LNCAP (cell line): ENCODE measurements around the gene NT5C3A.

Experiments
- CTCF ChIP-seq: fragments of 450-650 bp; IDR thresholded peaks from 2 replicates; pipeline ENCODE4 v1.5.1; 2017; ENCODE audit warnings: mild to moderate bottlenecking

NT5C3A gene

DNA sequence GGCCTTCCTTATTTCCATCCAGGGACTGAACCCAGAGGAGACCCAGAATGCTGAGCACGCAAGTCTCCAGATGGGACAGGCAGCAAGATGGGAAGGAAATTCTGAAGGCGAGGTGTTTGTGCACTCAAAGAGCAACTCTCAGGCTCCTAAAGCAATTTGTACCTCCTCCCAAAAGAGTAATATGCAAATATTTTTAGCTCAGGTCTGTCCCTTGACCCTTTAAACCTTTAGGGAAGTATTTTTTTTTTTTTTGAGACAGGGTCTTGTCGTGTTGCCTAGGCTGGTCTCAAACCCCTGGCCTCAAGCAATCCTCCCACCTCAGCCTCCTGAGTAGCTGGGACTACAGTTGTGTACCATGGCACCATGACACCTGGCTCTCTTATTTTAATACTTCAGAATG is 38.2 kb upstream of the NT5C3A start:
- no peak for TF ChIP-seq CTCF

DNA sequence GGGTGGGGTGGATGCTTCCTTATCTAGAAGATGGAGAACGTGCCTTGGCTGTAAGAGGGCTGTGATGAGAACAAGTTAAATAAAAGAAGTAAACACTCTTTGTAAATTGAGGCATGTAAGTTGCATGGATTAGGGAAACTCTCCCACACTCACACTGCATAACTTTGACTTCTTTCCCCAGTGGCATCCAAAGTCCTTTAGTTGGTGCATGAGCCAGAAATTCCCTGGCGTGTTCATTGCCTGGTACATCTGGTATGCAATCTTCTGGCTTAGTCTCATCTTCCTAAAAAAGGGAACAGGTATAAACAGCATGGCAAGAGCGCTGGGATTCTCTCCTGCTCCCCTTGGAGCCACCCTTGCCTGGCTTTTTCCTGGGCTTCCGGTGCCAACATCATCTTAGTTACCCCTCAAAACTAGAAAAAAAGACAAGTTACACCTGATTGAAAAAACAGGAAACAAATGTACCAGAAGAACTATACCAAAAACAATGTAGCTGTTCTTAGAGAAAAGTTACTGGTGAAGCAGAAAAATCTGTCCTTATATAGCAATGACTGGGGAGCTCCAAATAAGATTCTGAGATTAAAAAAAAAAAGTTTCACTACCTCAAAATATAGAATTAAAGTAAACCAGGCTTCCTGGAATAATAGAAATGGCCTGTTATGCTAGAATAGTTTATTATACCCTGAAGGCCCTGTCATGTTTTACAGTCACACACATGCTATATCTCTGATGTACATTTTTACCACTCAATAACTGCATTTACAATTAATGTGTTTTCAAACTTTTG is 36.8 kb upstream of the NT5C3A start:
- no peak for TF ChIP-seq CTCF

DNA sequence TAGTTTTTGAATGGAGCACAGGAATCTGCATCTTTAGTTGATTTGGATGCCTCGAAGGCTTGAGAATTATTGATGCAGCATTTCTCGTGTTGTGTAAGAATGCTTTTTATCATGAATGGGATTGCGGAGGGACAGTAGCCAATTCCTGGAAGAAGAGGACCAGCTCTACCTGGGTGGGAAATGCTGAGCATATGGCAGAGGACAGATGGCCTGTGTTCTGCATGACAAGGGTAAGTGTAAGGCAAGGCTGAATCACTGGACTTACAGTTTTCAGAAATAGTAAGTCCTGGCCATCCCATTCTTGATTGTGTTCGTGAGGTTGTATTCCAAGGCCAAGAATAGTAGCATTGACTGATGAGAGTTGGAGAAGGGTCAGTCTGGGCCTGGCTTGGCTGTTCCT is 30.7 kb upstream of the NT5C3A start:
- TF ChIP-seq CTCF, result no peak

DNA sequence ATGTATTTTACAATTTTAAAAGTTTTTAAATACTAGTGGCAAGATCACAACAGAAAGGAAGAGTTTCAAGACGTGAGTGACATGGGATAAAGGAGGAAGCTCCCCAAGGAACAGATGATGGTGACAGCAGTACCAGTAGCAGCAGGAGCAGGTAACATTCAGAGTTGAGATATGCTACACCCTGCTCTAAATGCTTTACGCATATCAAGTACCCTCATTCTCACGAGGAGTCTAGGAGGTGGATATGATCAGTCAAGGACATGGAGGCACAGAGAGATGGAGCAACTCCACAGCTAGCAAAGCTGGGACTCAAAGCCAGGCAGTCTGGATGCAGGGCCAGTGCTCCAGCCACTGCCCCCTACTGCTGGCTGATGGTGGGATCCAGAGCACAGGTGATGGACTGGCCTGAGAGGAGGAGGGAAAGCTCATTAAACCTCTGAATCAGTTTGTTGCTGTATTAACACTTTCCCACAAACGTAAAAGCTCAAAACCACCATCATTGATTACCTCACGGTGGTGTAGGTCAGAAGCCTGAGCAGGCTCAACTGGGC is 29.1 kb upstream of the NT5C3A start:
- TF ChIP-seq CTCF, result no peak

- TF ChIP-seq CTCF, result no peak
These were observed 28.5 kb upstream of the NT5C3A start for GRCh38 chr7:33091111-33091531.

- no peak for TF ChIP-seq CTCF
These were observed 26.6 kb upstream of the NT5C3A start for GRCh38 chr7:33089142-33089541.

GRCh38 chr7:33087858-33088257 is 25.3 kb upstream of the NT5C3A start:
- TF ChIP-seq CTCF, result no peak
